HFFc6 (cell line): ENCODE data around the gene GAS2L2. TPM values are rescaled to one million over a fixed set of nuclear protein-coding genes. Genes with fewer than 3 reads are reported as not detected.

Experiments used
- DNase-seq: peaks from one replicate; pipeline ENCODE4 v3.0.0-alpha.2; 2018
- H3K27ac Mint-ChIP-seq: 2 replicates; pipeline ENCODE4 v1.8.0; 2020; ENCODE audit warnings: mild to moderate bottlenecking, mixed read lengths
- H3K27me3 Mint-ChIP-seq: 2 replicates; pipeline ENCODE4 v1.8.0; 2021; ENCODE audit warnings: mild to moderate bottlenecking, moderate library complexity, mixed read lengths; ENCODE audit not compliant: insufficient read depth
- H3K36me3 Mint-ChIP-seq: 2 replicates; pipeline ENCODE4 v1.8.0; 2021; ENCODE audit warnings: low read depth, mixed read lengths
- H3K4me1 Mint-ChIP-seq: 2 replicates; pipeline ENCODE4 v1.8.0; 2020; ENCODE audit warnings: low read depth, mixed read lengths
- H3K4me3 Mint-ChIP-seq: 2 replicates; pipeline ENCODE4 v1.8.0; 2020; ENCODE audit warnings: mild to moderate bottlenecking, moderate library complexity, mixed read lengths
- H3K9me3 Mint-ChIP-seq: 2 replicates; pipeline ENCODE4 v1.8.0; 2020; ENCODE audit warnings: mild to moderate bottlenecking, mixed read lengths
- total RNA-seq, 6 experiments: library from RNA; stranded (reverse); fragmentation: NEBNext Ultra II Directional; extraction: Animal tissue kit (Norgen Biotek cat#: 25700); gene quantifications; 2 replicates in 1 of 6; 3 replicates in 5 of 6; pipeline ENCODE4 v1.2.3, GENCODE V29; 2021
- TF ChIP-seq, protein P1 (sequence below): fragments of 200-600 bp; sonication (generic); IDR thresholded peaks from 2 replicates; pipeline ENCODE4 v1.5.0; 2021; ENCODE audit warnings: antibody characterized with exemption, mild to moderate bottlenecking

Gene GAS2L2
- total RNA-seq, 6 experiments from 2014 or later, result not detected

DNA sequence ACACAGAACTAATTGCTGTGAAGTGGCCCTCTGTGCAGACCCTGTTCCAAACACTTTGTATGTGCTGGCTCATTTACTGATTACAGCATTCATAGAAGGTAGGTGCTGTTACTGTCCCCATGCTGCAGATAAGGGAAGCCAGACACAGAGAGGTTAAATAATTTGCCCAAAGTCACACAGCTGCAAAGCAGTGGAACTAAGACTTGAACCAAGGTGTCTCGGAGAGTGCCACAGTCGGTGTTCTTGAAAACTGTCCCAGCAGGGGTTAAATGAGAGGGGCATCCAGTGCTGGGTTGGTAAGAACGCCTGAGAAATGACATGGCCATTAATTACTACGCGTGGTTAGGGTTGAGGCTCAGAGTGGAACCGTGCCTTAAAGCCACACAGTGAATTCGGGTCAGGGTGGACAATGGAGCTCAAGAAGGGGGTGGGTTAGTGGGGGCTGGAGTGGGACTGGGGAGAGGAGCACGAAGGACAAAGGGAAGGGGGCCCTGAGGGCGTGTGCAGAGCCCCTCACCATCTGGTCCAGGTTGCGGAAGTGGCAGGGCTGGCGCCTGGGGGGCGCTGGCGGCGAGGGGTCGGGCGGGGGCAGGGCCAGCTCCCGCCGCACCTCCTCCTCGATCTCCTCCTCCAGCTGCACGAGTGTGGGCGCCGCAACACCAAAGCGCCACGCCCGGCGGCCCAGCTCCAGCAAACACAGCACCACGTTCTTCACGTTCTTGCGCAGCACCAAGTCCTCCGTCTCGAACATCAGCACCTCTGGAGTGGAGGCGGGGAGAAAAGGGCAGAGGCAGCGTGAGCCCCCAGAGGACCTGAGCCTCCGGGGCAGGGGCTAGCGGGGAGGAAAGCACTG is 3.3 kb downstream of the GAS2L2 start:
- Mint-ChIP-seq H3K27me3 (peaks cover 35% of the 10 kb centered on the region), H3K9me3 (no peaks in the 10 kb centered on the region), H3K27ac (no peak overlapping the region), H3K4me3 (peak overlapping the region; percentile 43; the same call in 1 of the 2 replicates), H3K36me3 (no peaks in the 10 kb centered on the region), H3K4me1 (peaks cover 14% of the 10 kb centered on the region)
- TF ChIP-seq, protein P1, sequence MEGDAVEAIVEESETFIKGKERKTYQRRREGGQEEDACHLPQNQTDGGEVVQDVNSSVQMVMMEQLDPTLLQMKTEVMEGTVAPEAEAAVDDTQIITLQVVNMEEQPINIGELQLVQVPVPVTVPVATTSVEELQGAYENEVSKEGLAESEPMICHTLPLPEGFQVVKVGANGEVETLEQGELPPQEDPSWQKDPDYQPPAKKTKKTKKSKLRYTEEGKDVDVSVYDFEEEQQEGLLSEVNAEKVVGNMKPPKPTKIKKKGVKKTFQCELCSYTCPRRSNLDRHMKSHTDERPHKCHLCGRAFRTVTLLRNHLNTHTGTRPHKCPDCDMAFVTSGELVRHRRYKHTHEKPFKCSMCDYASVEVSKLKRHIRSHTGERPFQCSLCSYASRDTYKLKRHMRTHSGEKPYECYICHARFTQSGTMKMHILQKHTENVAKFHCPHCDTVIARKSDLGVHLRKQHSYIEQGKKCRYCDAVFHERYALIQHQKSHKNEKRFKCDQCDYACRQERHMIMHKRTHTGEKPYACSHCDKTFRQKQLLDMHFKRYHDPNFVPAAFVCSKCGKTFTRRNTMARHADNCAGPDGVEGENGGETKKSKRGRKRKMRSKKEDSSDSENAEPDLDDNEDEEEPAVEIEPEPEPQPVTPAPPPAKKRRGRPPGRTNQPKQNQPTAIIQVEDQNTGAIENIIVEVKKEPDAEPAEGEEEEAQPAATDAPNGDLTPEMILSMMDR, result no peak
- DNase-seq, result no peak

DNA sequence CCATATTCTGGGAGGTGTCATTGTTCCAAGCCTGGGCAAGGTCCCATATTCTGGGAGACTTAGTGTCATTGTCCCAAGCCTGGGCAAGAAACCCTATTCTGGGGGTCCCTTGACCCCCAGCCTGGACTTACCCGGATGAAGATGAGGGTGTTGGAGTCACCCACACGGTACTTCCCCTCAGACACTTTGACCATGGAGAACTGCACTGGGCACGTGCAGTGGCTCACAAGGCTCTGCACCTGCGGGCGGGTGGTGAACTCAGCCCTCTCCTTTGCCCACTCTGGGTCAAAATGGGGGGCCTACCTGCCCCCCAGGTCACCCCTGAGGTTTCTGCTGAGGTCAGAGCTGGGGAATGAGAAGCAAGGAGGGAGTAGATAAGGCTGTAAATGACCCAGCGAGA is 4.1 kb downstream of the GAS2L2 start:
- Mint-ChIP-seq H3K4me3 (no peak overlapping the region), H3K36me3 (no peaks in the 10 kb centered on the region), H3K9me3 (no peaks in the 10 kb centered on the region), H3K4me1 (peaks cover 14% of the 10 kb centered on the region), H3K27ac (no peak overlapping the region), H3K27me3 (peaks cover 36% of the 10 kb centered on the region)
- TF ChIP-seq, protein P1, result no peak
- DNase-seq, result no peak

DNA sequence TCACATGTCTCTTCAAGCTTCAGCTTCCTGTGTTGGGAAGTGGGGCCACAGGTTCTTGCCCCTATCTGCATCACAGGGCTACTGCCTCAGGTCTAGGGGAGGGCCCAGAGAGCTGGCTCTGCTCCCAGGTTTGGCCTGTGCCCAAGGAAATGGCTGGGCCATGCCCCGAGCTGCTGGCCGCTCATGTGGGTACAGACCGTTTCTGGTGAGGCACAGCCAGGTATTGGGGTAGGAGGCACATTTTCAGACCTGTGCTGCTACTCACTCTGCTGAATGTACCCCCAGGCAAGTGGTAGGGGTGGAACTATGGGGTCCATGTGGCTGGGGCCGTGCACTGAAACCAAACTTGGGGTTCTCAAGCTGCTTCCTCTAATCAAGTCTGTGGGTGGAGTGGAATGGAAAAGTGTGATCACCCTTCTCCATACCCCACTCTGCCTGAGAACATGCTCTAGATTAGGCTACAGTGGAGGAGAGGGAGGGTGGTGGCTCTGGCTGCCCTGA is 4.6 kb downstream of the GAS2L2 start:
- peaks cover 14% of the 10 kb centered on the region for H3K4me1 Mint-ChIP-seq
- H3K4me3 Mint-ChIP-seq, result no peak overlapping the region

DNA sequence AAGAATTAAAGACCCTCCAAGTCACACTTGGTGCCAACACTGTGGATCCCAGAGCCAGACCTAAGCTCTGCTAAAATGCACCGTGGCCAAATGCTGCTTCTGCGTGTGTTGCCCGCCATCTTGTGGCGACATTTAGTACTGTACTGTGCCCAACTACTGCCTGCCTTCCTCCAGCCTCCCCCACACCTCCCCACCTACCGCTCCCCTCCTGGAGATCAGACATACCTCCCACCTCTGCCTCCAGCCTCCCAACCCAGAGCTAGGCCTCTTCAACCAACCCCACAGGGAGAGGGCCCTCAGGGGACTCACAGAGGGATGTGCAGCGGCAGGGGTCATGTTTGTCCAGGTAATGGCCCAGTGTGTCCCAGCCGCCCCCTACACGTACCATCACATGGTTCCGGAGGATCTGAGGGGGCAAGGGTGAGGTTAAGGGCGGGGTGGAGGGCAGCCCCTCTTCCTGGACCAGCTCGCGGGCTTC is 5.5 kb downstream of the GAS2L2 start:
- peaks cover 34% of the 10 kb centered on the region for H3K27me3 Mint-ChIP-seq
- no peak overlapping the region for H3K4me3 Mint-ChIP-seq

More for the DNA sequence above, 4.6 kb downstream of the GAS2L2 start:
- TF ChIP-seq, protein P1, result no peak
- peaks cover 39% of the 10 kb centered on the region for H3K27me3 Mint-ChIP-seq
- no peak for DNase-seq
- H3K9me3 Mint-ChIP-seq, result no peaks in the 10 kb centered on the region
- no peak overlapping the region for H3K27ac Mint-ChIP-seq
- peaks cover 4% of the 10 kb centered on the region; the same call in 1 of the 2 replicates for H3K36me3 Mint-ChIP-seq

DNA sequence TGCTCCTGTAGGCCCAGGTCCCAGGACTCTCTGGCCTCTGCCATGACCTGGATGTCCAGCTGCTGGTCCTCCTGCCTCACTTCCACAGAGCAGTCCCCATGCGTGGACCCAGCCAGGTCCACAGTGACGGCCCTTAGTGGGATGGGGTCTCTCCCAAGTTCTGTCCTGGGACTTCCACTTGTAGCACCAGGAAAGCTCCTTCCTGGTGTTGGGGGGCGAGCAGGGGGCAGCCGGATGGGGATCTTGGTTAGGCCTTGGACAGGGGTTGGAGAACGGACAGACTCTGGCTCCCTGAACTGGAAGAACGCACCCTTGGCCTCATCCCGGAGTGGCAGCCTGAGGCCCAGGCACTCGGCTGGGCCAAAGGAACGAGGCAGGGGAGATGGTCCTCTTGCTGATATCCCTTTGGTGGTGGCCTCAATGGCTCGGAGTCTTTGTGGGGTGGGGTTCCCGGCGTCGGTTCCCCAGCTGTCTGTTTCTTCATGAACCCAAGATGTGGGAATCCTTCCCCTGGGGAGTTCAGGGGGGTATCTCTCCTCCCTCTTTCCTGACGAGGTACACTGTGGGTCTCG is 7.2 kb downstream of the GAS2L2 start:
- H3K27me3 Mint-ChIP-seq, result peaks cover 44% of the 10 kb centered on the region
- no peak overlapping the region for H3K4me3 Mint-ChIP-seq

More for the DNA sequence above, 5.5 kb downstream of the GAS2L2 start:
- no peaks in the 10 kb centered on the region for H3K9me3 Mint-ChIP-seq
- TF ChIP-seq, protein P1, result peak; percentile 93
- DNase-seq, result peak; percentile 59
- peaks cover 4% of the 10 kb centered on the region; the same call in 1 of the 2 replicates for H3K36me3 Mint-ChIP-seq
- peaks cover 14% of the 10 kb centered on the region for H3K4me1 Mint-ChIP-seq
- no peak overlapping the region for H3K27ac Mint-ChIP-seq

More for the DNA sequence above, 7.2 kb downstream of the GAS2L2 start:
- H3K36me3 Mint-ChIP-seq, result peaks cover 4% of the 10 kb centered on the region; the same call in 1 of the 2 replicates
- peaks cover 14% of the 10 kb centered on the region for H3K4me1 Mint-ChIP-seq
- no peak for DNase-seq
- TF ChIP-seq, protein P1, result no peak
- H3K27ac Mint-ChIP-seq, result no peak overlapping the region
- H3K9me3 Mint-ChIP-seq, result no peaks in the 10 kb centered on the region
